Raji (cell line): ENCODE results near the gene CCDC60.

ENCODE experiments used
- POLR2A ChIP-seq: IDR thresholded peaks from 2 replicates; pipeline ENCODE4 v1.6.1; 2011; ENCODE audit warnings: low read depth, low read length, control low read depth; ENCODE audit not compliant: insufficient read depth

The CCDC60 gene

DNA sequence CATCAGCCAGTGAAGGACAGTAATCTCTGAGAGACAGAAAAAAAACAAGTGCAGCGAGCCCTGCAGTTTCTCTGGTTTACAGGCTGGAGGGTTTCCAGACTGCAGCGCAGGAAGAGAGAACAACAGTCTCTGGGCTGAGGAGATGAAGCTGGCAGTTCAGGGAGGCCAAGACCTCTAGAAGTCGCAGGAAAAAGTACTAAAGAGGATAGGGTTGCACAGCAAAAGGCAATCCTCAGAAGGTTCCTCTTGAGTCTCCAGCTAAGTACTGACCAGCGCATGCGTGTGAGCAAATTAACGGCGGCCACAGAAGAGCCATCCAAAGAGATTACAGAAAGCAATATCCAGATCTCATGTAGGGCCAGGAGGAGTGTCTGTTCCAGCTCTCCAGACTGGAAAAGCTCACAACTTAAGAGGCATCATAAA, 12.2 kb upstream of the CCDC60 start:
- TF ChIP-seq POLR2A = no peak

DNA sequence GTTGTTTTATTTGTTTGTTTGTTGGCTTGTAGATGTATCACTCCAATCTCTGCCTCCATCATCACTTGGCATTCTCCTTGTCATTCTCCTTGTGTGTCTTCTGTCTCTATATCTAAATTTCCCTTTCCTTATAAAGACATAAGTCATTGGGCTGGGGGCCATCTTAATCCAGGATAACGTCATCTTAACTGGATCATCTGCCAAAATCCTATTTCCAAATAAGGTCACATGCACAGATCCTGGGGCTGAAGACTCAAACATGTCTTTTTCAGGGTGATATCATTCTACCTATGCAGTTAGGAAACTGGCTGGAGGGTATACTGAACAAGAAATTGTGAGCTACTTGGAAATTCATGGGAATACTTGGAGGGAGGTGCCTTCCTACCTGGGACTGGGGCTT, 8.7 kb upstream of the CCDC60 start:
- no peak for TF ChIP-seq POLR2A

DNA sequence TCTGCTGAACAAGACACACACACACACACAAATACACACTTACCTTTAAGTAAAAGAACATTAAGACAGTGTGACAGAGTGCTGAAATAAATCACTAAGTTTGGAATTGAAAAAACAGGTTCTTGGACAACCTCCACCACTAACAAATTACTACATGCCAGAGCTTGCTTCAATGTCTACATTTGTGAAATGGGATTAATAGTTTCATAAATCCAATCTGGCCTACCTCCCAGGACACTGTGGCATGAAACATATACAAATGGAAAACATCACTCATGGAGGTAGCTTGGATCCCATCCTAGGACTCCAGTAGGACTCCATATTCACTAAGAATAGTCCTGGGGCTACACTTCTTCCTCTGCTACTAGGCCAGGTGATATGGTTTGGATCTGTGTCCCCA, 8.2 kb upstream of the CCDC60 start:
- no peak for TF ChIP-seq POLR2A

DNA sequence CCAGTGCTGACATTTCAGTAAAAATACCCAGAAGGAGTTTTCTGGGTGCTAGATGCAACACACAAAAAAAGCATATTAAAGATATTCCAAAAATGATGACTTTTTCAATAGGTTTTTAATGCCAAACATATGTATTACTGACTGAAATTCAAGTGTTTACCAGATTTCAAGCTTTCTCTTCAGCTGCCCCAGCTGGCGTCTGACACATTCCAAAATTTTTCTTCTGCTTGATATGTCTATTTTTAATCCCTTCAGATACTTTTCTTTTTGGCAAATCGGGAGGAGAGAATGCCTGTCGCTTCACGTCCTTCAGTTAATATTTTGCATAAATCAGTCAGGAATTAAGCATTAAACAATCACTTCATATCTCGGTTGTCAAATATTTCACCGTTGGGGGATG, 7.1 kb upstream of the CCDC60 start:
- no peak for TF ChIP-seq POLR2A

DNA sequence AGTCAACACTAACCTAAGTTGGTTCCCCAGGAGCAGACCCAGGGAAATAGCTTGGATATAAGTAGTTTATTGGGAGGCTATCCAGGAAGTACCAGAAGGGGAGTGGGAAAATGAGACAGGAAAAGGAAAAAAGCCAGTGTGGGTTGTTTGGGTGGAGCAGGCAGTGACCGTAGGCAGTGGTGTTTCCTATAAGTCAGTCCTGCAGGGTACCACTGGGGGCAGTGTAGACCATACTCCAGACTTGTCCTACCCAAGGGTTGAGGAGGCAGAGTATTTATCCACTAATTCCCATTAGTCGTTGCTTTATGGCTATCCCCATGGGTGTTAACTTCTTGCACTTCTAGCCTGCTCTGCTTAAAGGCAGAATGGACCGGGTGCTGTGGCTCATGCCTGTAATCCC, 6.4 kb upstream of the CCDC60 start:
- TF ChIP-seq POLR2A = no peak

DNA sequence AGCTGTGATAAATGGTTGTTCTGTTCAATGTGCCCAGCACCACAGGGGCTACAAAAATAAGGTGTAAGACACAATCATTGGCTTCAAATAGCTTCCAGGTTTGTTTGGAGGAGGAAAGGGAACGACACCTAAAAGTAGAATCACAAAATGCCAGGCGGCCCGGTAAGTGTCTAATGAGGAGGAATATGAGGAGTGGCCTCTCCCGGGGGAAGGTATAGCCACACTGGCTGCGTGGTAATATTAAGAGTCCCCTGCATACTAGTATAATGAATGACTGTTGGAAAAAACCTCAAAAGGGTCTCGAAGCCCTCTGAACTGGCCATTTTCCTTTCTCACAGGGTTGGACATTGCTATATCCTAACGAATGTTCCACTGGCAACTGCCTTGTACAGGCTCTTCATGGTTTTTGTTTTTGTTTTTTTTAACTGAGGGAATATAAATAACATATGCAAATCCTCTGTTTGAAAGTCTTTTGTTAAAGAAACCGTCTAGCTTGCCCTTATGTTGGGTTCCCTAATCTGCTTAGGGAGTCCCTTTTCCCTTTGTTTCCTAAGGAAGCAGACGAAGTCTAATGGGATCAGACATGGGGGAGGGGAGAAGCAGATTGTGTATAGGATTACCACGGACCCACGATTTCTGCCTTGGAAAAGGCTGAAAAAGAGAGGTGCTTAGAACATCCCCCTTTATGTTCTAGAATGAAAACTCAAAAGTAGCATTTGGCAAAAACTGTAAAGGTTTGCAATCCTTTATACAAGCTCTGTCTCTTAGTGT, 4.2 kb downstream of the CCDC60 start:
- TF ChIP-seq POLR2A = no peak

- TF ChIP-seq POLR2A = no peak
Observed at GRCh38 chr12:119340578-119340977, 6.0 kb downstream of the CCDC60 start.

GRCh38 chr12:119341020-119341419, 6.5 kb downstream of the CCDC60 start:
- no peak for TF ChIP-seq POLR2A

DNA sequence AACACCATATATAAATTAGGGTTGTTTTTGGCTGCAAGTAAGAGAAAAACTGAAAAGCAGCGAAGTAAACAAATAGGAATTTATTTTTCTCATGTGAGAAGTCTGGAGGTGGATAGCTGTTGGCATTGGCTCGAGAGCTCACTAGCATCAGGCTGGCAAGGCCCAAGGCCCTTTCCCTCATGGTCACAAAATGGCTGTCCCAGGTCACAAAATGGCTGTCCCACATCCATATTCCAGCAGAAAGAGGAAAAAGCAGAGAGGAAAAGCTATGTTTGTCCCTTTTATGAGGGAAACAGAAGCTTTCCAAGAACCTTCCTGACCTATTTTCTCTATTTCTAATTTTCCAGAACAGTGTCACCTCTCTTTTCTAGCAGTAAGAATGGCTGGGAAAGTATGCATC, 7.5 kb downstream of the CCDC60 start:
- TF ChIP-seq POLR2A = no peak

GRCh38 chr12:119343130-119343529, 8.6 kb downstream of the CCDC60 start:
- TF ChIP-seq POLR2A = no peak

DNA sequence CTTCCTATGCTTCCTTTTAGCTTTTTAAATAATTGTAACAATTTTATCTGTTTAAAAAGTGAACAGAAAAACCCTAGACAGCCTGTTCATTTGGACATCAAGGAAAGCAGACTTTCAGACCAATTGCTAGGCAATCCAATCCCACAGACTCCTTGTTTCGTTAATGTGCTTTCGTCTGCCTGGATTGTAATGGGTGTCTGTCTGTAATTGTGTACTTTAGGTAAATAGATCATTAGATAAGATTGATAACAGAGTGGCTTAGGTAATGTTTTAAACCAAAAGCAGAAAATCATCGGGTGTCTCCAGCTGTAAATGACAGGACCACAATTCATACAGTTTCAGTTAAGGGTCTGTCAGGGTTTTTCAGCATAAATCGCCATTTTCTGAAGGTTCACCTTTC, 19.6 kb downstream of the CCDC60 start:
- TF ChIP-seq POLR2A = no peak

DNA sequence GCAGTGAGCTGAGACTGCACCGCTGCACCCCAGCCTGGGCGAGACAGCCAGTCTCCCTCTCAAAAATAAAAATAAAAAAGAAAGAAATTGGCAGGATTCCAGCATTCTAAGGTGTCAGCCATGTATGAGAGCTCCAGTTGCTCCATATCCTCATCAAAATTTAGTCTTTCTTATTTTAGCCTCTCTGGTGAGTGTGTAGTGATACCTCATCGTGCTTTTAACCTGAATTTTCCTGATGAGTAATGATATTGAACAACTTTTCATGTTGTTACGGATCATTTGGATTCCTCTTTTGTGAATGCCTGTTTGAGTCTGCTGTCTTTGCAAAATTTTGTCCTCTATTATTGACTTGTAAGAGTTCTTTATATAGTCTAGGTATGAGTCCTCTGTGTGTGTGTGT, 28.5 kb downstream of the CCDC60 start:
- no peak for TF ChIP-seq POLR2A

GRCh38 chr12:119363490-119363889, 29.0 kb downstream of the CCDC60 start:
- no peak for TF ChIP-seq POLR2A

DNA sequence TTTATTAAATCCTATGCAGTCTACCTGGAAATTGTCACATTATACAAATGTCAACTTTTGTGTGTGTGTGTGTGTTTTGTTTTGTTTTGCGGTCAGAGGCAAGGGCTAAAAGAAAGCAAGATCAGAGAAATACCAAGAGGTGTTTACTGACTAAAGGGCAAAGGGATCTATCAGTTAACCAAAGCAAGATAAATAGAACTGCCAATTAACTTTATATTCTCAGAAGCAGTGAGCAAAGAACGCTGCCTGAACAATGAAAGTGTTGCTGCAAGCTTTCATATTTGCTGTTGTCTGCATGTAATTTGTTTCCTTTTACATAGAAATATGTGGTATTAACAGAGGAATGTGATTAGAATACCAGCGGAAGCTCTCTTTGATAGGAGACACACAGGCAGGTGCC, 30.9 kb downstream of the CCDC60 start:
- TF ChIP-seq POLR2A = no peak

- no peak for TF ChIP-seq POLR2A
Observed at GRCh38 chr12:119366007-119366406, 31.5 kb downstream of the CCDC60 start.

- TF ChIP-seq POLR2A = no peak
Observed at GRCh38 chr12:119369161-119369560, 34.6 kb downstream of the CCDC60 start.

DNA sequence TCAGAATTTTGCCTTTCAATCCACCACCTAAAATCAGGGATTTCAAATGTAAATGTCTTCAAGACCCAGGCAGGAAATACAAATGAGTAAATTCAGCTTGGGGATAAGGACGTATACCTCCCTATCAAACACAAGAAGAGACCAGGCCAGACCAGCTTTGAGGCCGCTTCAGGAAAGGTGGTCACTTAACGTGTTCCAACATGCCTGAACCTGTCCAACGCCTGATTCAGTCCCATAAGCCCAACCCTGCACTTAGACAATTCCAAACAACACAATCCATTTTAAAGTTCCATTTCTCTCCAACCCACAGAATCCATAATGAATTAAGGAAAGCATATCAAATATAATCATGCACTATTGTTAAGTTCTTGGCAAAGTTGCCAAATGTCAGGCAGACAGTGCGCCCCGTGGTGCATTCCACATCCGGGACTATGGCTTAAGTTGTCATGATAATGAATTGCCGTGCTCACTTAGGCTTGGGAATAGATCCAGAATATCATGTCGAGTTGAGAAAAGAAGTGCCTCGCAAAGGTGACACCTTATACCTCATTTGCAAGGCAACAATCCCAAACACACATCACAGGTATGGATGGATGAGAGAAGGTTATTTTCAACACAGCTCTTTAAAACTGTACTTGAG, 35.5 kb downstream of the CCDC60 start:
- TF ChIP-seq POLR2A = no peak
